Mesothelial cell of epicardium (in vitro differentiated cells): Measurements from ENCODE around the gene NSL1. TPM values are rescaled to one million over a fixed set of nuclear protein-coding genes. Genes with fewer than 3 reads are reported as not detected.

Experiments
- DNase-seq, 2 experiments: peaks; one replicate each; pipeline ENCODE4 v3.0.0; 2021; ENCODE audit warnings: low spot score in 2 of 2; ENCODE audit not compliant: unreplicated experiment in 2 of 2
- H3K27ac Mint-ChIP-seq: 2 replicates; pipeline ENCODE4 v1.8.0; 2021; ENCODE audit warnings: mixed read lengths
- H3K27me3 Mint-ChIP-seq: 2 replicates; pipeline ENCODE4 v1.8.0; 2021; ENCODE audit warnings: low read depth, mixed read lengths
- H3K36me3 Mint-ChIP-seq: 2 replicates; pipeline ENCODE4 v1.8.0; 2021; ENCODE audit warnings: mixed read lengths
- H3K4me1 Mint-ChIP-seq: 2 replicates; pipeline ENCODE4 v1.8.0; 2021; ENCODE audit warnings: mixed read lengths
- H3K4me3 Mint-ChIP-seq: 2 replicates; pipeline ENCODE4 v1.8.0; 2021; ENCODE audit warnings: mild to moderate bottlenecking, moderate library complexity, mixed read lengths
- H3K9me3 Mint-ChIP-seq: 2 replicates; pipeline ENCODE4 v1.8.0; 2021; ENCODE audit warnings: mixed read lengths
- total RNA-seq: library from RNA; stranded (reverse); gene quantifications from 3 replicates; pipeline ENCODE4 v1.2.1, GENCODE V29; 2021
- TF ChIP-seq, protein P1 (sequence below): fragments of 200-600 bp; sonication (generic); IDR thresholded peaks from one replicate; pipeline ENCODE4 v1.5.0; 2021; ENCODE audit warnings: antibody characterized with exemption; ENCODE audit not compliant: unreplicated experiment

NSL1 gene
- total RNA-seq, 1 donor from 2014 or later = 26.1 TPM

DNA sequence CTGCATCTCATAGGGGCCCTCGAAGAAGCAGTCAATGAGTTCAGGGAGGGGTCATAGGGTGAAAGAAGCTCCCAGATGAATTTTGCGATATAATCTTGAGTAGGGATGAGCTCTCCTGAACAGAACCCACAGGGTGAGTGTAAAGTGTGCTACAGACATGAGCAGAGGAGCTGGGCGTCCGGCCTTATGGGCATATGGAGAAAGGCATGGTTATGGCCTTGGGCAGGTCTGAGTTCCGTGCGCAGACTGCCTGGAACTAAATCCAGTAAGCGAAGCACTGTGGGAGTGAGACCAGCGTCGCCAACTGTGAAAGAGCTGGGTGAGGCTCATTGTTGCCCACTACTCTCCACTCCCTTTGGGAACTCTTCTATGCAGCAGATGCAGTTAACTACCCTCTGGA, 28.7 kb downstream of the NSL1 start:
- no peak overlapping the region for H3K27ac Mint-ChIP-seq
- TF ChIP-seq, protein P1, sequence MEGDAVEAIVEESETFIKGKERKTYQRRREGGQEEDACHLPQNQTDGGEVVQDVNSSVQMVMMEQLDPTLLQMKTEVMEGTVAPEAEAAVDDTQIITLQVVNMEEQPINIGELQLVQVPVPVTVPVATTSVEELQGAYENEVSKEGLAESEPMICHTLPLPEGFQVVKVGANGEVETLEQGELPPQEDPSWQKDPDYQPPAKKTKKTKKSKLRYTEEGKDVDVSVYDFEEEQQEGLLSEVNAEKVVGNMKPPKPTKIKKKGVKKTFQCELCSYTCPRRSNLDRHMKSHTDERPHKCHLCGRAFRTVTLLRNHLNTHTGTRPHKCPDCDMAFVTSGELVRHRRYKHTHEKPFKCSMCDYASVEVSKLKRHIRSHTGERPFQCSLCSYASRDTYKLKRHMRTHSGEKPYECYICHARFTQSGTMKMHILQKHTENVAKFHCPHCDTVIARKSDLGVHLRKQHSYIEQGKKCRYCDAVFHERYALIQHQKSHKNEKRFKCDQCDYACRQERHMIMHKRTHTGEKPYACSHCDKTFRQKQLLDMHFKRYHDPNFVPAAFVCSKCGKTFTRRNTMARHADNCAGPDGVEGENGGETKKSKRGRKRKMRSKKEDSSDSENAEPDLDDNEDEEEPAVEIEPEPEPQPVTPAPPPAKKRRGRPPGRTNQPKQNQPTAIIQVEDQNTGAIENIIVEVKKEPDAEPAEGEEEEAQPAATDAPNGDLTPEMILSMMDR = no peak
- DNase-seq = no peak
- peaks cover 17% of the 10 kb centered on the region for H3K9me3 Mint-ChIP-seq
- no peaks in the 10 kb centered on the region for H3K4me1 Mint-ChIP-seq
- H3K4me3 Mint-ChIP-seq = no peak overlapping the region
- H3K36me3 Mint-ChIP-seq = peaks cover 42% of the 10 kb centered on the region
- no peaks in the 10 kb centered on the region for H3K27me3 Mint-ChIP-seq

DNA sequence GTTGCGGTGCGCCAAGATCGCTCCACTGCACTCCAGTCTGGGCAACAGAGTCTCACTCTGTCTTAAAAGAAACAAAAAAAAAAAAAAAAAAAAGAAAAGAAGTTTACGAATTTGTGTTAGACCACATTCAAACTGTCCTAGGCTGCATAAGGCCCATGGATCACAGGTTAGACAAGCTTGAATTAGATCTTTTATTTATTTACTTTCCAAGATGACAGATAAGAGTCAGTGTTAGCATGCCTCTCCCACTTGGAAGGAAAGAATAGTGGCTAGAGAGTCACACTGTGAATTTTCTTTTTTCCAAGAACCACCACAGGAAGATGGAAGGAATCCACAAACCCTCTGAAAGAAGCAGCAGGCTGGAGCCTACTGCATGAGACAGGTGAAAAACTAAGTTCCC, 29.3 kb downstream of the NSL1 start:
- TF ChIP-seq, protein P1 = no peak
- Mint-ChIP-seq H3K36me3 (peaks cover 36% of the 10 kb centered on the region), H3K4me1 (no peaks in the 10 kb centered on the region), H3K27ac (no peak overlapping the region), H3K9me3 (peaks cover 11% of the 10 kb centered on the region), H3K27me3 (no peaks in the 10 kb centered on the region), H3K4me3 (no peak overlapping the region)
- no peak for DNase-seq

DNA sequence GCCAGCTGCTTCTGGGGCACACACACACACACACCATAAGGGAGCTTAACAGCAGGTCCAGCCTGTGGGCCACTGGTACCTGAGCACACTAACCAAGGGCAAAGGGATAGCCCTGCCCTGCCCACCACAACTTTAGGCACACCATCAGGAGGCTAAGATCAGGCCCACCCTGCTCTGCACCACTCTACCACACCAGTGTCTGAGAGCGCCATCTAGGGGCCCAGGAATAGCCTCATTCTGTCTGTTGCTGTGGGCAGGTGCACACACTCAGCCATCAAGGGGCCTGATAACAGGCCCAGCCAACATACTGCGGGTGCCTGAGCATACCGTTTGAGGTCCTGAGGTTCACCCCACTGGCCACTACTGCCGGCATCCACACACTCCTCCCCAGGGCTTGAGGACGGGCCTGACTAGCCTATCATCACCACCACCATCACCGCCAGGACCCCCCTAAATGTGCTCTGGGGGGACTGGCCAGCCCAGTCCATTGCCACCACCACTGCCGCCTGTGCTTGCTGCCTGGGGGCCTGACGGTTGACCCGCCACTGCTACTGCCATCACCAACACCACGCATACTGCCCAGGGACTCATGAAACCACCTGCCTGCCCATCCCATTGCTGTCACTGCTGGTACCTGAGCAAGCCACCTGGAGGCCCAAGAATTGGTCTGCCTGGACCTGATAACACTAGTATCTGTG, 31.3 kb downstream of the NSL1 start:
- Mint-ChIP-seq H3K9me3 (no peaks in the 10 kb centered on the region), H3K4me3 (no peak overlapping the region), H3K36me3 (peaks cover 24% of the 10 kb centered on the region), H3K27ac (no peak overlapping the region), H3K4me1 (no peaks in the 10 kb centered on the region), H3K27me3 (no peaks in the 10 kb centered on the region)
- no peak for DNase-seq
- TF ChIP-seq, protein P1 = no peak

DNA sequence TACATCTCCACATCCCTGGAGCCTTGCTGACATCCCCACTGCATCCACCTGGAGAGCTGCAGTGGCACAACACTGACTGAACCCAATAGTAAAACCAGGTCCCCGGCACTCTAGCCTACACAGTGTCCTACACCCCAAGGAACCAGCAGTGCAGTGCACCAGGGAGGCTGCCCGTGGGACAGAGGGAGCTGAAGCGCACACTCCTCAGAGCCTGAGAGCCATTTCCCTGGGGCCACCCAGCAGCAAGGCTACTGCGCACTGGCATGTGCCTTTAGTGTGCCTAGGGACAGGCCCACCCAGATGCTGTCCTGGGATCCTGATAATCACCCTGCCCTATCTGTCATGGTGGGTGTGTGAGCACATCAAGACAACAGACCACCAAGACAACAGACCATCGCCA, 31.9 kb downstream of the NSL1 start:
- H3K27ac Mint-ChIP-seq = no peak overlapping the region

DNA sequence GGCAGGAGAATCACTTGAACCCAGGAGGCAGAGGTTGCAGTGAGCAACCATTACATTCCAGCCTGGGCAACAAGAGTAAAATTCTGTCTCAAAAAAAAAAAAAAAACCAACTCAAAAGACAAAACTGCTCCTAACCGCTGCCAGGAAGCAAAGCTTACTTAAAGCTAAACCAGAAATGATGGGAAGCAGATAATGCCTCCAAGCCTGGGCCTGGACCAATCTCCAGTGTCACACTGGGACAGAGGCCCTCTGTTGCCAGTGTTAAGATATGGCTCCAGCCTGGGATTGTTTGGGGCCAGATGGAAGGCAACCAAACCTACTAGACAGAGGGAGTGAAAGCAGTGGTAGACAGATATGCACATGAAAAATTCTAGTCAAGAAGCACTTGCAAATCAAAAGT, 36.9 kb downstream of the NSL1 start:
- H3K36me3 Mint-ChIP-seq = no peaks in the 10 kb centered on the region
- peaks cover 15% of the 10 kb centered on the region for H3K4me1 Mint-ChIP-seq
- DNase-seq = no peak
- H3K4me3 Mint-ChIP-seq = no peak overlapping the region
- H3K27me3 Mint-ChIP-seq = no peaks in the 10 kb centered on the region
- H3K9me3 Mint-ChIP-seq = no peaks in the 10 kb centered on the region
- no peak overlapping the region for H3K27ac Mint-ChIP-seq
- TF ChIP-seq, protein P1 = no peak

More for the DNA sequence above, 31.9 kb downstream of the NSL1 start:
- TF ChIP-seq, protein P1 = no peak
- no peak overlapping the region for H3K4me3 Mint-ChIP-seq
- H3K27me3 Mint-ChIP-seq = no peaks in the 10 kb centered on the region
- H3K4me1 Mint-ChIP-seq = no peaks in the 10 kb centered on the region
- DNase-seq = no peak
- H3K9me3 Mint-ChIP-seq = no peaks in the 10 kb centered on the region
- H3K36me3 Mint-ChIP-seq = peaks cover 19% of the 10 kb centered on the region
